ENCODE measurements around the gene PGA5.
"Not testable (repeated sequence)": the region's sequence is repeated elsewhere in the genome, so short reads cannot be mapped to it uniquely, and the experiment has no call there.

DNA sequence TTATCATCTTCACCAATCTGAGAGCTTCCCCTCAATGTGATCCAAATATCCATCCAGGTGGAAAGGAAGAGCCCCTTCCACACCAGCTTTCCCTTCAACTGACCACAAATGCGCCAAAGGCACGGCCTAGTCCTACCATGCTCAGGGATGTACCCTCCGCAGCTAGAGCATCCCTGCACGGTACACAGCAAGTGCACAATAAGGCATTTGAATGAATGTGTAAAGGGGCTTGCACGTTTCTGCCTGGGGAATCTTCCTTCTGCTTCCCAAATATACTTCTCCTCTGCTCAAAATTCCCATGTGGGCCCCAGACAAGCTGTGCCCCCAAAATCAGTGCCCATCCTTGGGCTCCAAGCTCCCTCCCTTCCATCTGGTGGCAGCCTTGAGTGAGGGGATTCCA, 22.0 kb upstream of the PGA5 start:
- TF ChIP-seq CTCF, POLR2A (IDR thresholded peaks at IDR 0.05): not testable (repeated sequence)
